Right atrium auricular region (tissue), 2 donors: ENCODE data around the gene R3HDM2. TPM values are rescaled to one million over a fixed set of nuclear protein-coding genes. Genes with fewer than 3 reads are reported as not detected.
A peak's percentile ranks its signal among the peaks of the same experiment; 100 is the strongest.

Source experiments
- DNase-seq: peaks from one replicate; pipeline ENCODE4 v3.0.0-alpha.2; 2019; ENCODE audit warnings: low spot score
- H3K27ac ChIP-seq, 2 donors: fragments of 200-600 bp; sonication (generic); 1 replicate in 1 of 2; 2 replicates in 1 of 2; pipeline ENCODE4 v1.5.1; 2016 to 2019
- H3K27me3 ChIP-seq, 2 donors: fragments of 200-600 bp; sonication (generic); one replicate each; pipeline versions ENCODE4 v1.5.1 to v1.6.0; 2017 to 2019
- H3K36me3 ChIP-seq: fragments of 200-600 bp; sonication (generic); one replicate; pipeline ENCODE4 v1.5.1; 2016
- H3K4me1 ChIP-seq, 2 donors: fragments of 200-600 bp; sonication (generic); one replicate each; pipeline versions ENCODE4 v1.5.1 to v1.6.0; 2017 to 2019
- H3K4me3 ChIP-seq, 2 donors: fragments of 200-600 bp; sonication (generic); 1 replicate in 1 of 2; 2 replicates in 1 of 2; pipeline ENCODE4 v1.5.1; 2017 to 2019; ENCODE audit warnings: mild to moderate bottlenecking in 1 of 2, moderate library complexity in 1 of 2
- H3K9me3 ChIP-seq, 2 donors: fragments of 200-600 bp; sonication (generic); one replicate each; pipeline ENCODE4 v1.5.1; 2019
- CTCF ChIP-seq, 2 donors: fragments of 200-600 bp; sonication (generic); IDR thresholded peaks; one replicate each; pipeline ENCODE4 v1.5.1; 2019; ENCODE audit warnings: antibody characterized with exemption in 2 of 2
- total RNA-seq, 2 donors: library from RNA; depleted of rRNA; stranded (reverse); fragments of >200 nt; gene quantifications; one replicate each; pipeline ENCODE4 v1.1.0, GENCODE V29; 2016

R3HDM2 gene
- total RNA-seq, 2 donors from 2014 or later = 31.7 to 47.8 TPM

- H3K4me1 ChIP-seq = peaks cover 0 to 46% of the 10 kb centered on the region in 2 donors
- DNase-seq = no peak
- no peak overlapping the region for H3K4me3 ChIP-seq
- no peaks in the 10 kb centered on the region for H3K27me3 ChIP-seq
- TF ChIP-seq CTCF (IDR thresholded peaks at IDR 0.05) = no peak
- no peaks in the 10 kb centered on the region for H3K9me3 ChIP-seq
- peak overlapping the region; percentile 61 to 81 for H3K27ac ChIP-seq
- peaks cover 32% of the 10 kb centered on the region for H3K36me3 ChIP-seq
These were observed 169.4 kb downstream of the R3HDM2 start for GRCh38 chr12:57261428-57261865.

GRCh38 chr12:57260366-57260765, 170.5 kb downstream of the R3HDM2 start:
- Histone ChIP-seq H3K4me3 (no peak overlapping the region), H3K4me1 (peaks cover 0 to 46% of the 10 kb centered on the region in 2 donors), H3K36me3 (peaks cover 28% of the 10 kb centered on the region), H3K9me3 (no peaks in the 10 kb centered on the region), H3K27ac (peak overlapping the region; percentile 39 to 81), H3K27me3 (no peaks in the 10 kb centered on the region)
- no peak for TF ChIP-seq CTCF (IDR thresholded peaks at IDR 0.05)
- no peak for DNase-seq

GRCh38 chr12:57258977-57259970, 171.6 kb downstream of the R3HDM2 start:
- Histone ChIP-seq H3K4me1 (peaks cover 0 to 39% of the 10 kb centered on the region in 2 donors), H3K27ac (peak overlapping the region; percentile 39 to 81), H3K27me3 (no peaks in the 10 kb centered on the region), H3K36me3 (peaks cover 28% of the 10 kb centered on the region), H3K9me3 (no peaks in the 10 kb centered on the region), H3K4me3 (no peak overlapping the region)
- TF ChIP-seq CTCF (IDR thresholded peaks at IDR 0.05) = no peak
- no peak for DNase-seq

- H3K4me1 ChIP-seq = peaks cover 0 to 20% of the 10 kb centered on the region in 2 donors
- H3K4me3 ChIP-seq = no peak overlapping the region
- H3K27ac ChIP-seq = no peak overlapping the region
- TF ChIP-seq CTCF (IDR thresholded peaks at IDR 0.05) = no peak
- H3K36me3 ChIP-seq = peaks cover 28% of the 10 kb centered on the region
- DNase-seq = no peak
- no peaks in the 10 kb centered on the region for H3K9me3 ChIP-seq
- no peaks in the 10 kb centered on the region for H3K27me3 ChIP-seq
These were observed 174.9 kb downstream of the R3HDM2 start for GRCh38 chr12:57255916-57256315.

- H3K4me1 ChIP-seq = peaks cover 0 to 10% of the 10 kb centered on the region in 2 donors
- H3K27ac ChIP-seq = no peak overlapping the region
These were observed 176.2 kb downstream of the R3HDM2 start for GRCh38 chr12:57254506-57255280.

More at GRCh38 chr12:57254506-57255280, 176.2 kb downstream of the R3HDM2 start:
- DNase-seq = no peak
- no peaks in the 10 kb centered on the region for H3K27me3 ChIP-seq
- H3K4me3 ChIP-seq = no peak overlapping the region
- no peaks in the 10 kb centered on the region for H3K9me3 ChIP-seq
- TF ChIP-seq CTCF (IDR thresholded peaks at IDR 0.05) = no peak
- H3K36me3 ChIP-seq = peaks cover 28% of the 10 kb centered on the region
